Stimulated activated CD8-positive, alpha-beta memory T cell treated with anti-CD3 and anti-CD28 coated beads, Interleukin-7, amount 100 ng/mL, for 1 hour (primary cell): Measurements from ENCODE around the gene LAMB4.

Experiments
- DNase-seq, 2 donors: peaks; one replicate each; pipeline ENCODE4 v3.0.0-alpha.2; 2020; ENCODE audit warnings: low read depth in 2 of 2

Gene LAMB4

GRCh38 chr7:108143658-108144420, 13.7 kb upstream of the LAMB4 start:
- no peak for DNase-seq

GRCh38 chr7:108142675-108143259, 12.6 kb upstream of the LAMB4 start:
- DNase-seq: no peak

DNA sequence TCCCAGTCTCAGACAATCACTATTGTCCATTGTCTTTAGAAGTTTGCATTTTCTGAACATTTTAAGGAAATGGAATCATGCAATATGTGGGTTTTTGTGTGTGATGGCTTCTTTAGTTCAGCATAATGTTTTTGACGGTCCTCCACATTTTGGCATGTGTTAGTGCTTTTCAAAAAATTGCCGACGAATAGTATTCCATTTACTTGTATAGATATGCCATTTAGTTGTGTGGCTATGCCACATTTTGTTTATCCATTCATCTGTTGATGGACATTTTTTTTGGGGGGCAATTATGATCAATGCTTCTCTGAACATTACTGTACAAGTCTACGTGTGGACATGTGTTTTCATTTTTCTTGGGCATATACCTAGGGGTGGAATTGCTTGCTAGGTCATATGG, 12.0 kb upstream of the LAMB4 start:
- no peak for DNase-seq

- no peak for DNase-seq
These were observed 10.5 kb upstream of the LAMB4 start for GRCh38 chr7:108140671-108141070.

DNA sequence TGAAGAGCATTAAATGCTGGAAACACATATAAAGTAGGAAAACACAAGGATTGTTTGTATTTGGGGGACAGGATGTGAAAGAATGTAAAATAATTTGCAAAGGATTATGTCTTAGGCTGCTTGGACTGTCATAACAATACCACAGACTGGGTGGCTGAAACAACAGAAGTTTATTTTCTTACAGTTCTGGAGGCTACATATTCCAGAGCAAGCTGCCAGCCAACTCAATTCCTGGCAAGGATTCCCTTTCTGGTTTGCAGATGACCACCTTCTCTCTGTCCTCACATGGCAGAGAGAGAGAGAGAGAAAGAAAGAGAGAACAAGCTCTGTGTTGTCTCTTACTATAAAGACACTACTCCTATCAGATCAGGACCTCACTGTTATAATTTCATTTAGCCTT, 8.8 kb upstream of the LAMB4 start:
- DNase-seq: no peak

DNA sequence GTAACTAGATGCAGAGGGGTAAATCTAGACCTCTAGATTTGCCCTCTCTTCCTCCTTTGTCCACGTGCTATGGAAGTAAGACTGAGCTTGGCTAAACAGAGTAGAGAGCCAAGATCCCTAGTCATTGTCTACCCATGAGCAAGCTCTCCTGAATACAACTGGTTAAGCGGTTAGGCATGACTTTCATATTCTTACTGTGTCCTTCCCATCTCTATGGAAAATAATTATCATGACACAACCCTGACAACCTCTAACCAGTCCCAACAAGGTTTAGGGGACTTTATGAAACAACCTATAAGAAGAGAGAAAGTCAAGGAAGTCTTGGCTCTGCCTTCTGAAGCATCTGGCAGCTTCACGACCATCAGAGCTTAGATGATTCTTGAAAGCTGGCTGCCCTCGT, 7.8 kb upstream of the LAMB4 start:
- DNase-seq: no peak

GRCh38 chr7:108137040-108137439, 6.9 kb upstream of the LAMB4 start:
- no peak for DNase-seq

- DNase-seq: no peak
These were observed 6.1 kb upstream of the LAMB4 start for GRCh38 chr7:108136191-108136688.

DNA sequence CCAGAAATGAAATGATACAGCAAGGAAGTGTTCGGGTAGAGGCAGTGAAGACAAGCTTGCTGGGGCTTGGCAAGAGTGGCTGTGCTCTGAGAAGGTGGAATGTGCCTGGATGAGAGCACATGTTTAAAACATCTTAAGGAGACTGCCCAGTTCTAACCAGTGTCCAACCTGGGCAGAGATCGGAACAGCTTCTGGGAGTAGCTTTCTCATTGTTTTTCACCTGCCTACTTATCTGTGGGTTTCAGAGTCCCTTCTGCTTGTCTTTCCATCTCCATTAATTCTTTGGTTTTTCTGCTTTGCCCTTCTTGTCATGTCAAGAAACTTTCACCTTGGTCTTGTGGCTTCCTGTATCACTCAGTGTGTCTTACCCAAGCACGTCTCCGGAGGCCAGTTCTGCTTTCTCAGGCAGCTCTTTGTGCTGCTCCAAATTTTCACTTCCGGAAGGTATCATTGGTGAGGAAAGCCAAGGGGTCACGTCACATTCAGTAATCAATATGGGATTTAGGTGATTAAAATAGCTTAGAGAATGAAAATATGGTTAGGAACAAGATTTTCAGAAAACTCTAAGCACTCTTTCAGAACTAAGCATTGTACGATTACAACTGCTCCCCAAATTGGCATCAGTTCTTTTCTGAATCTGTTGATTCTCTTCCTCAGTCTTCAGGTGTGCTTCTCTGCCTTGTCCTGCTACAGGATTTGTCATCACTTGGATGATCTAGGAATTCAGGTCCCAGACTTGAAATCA, 5.5 kb upstream of the LAMB4 start:
- peak in 1 of 2 donors; percentile 3 for DNase-seq

GRCh38 chr7:108134486-108134885, 4.3 kb upstream of the LAMB4 start:
- no peak for DNase-seq

DNA sequence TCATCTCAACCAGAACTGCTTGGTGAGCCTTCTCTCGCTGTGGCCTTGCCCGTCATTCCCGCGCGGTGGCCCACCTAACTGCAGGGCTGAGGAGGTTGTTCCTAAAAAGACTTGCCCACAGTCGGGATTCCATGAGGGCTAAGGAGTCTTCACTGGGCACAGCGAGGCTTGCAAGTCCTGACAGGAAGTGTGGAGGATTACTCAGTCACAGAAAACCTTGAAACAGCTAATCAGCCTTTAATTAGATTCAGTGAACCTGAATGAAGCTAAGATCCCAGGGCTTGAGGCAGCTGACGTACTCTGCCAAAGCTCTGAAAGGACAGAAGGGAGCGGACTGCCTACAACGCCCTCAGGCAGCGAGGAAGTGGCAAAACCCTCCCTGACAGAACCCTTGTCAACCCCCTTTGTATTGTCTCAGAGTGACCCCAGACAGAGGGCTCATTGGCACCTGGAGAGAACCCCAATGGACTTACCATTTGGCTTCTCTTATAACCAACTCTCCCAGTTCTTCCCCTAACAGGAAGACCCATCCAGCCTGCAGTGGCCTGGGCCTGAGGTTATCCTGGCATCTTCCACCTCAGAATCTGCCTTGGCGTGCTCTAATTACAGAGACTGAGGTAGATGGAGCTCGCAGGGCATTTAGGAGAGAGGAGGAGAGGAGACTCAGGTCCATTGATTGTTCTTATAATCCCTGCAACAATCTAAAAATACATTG, 2.5 kb upstream of the LAMB4 start:
- DNase-seq: no peak

DNA sequence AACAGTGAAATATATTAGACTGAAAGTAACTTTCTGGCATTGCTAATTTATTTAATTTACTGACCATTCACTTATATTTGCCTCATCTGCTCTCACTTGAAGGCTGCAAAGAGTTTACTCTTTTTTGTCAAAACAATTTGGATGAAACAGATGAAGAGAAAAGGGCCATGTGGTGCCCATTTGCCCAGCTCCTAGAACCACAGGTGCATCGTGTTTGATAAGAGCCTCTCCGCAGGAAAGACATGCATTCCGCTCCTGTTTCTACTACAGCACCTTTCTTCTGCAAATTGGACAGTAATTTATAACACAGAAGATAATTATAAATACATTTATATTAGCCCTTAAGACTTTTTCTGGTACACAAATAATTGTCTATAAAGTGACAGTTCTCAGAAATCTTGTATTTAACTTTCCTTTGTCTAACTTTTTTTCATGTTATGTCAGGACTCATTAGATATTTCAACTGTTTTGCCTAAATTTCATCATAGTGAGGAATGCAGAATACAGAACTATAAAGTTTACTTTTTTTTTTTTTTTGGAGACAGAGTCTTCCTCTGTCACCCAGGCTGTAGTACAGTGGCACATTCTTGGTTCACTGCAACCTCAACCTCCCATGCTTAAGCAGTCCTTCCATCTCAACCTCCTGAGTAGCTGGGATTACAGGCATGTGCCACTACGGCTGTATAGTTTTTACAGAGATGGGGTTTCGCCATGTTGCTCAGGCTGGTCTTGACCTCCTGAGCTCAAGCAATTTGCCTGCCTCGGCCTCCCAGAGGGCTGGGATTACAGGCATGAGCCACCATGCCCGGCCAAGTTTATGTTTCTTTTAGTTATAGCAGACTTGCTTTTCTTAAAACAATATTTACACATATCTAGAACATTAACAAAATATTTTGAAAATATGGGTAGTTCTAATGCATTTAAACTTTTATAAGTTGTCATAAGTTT, 869 bp downstream of the LAMB4 start:
- no peak for DNase-seq

- DNase-seq: no peak
These were observed 1.6 kb downstream of the LAMB4 start for GRCh38 chr7:108128514-108128913.

- DNase-seq: no peak
These were observed 2.7 kb downstream of the LAMB4 start for GRCh38 chr7:108127461-108127860.

- DNase-seq: no peak
These were observed 5.3 kb downstream of the LAMB4 start for GRCh38 chr7:108124820-108125219.

DNA sequence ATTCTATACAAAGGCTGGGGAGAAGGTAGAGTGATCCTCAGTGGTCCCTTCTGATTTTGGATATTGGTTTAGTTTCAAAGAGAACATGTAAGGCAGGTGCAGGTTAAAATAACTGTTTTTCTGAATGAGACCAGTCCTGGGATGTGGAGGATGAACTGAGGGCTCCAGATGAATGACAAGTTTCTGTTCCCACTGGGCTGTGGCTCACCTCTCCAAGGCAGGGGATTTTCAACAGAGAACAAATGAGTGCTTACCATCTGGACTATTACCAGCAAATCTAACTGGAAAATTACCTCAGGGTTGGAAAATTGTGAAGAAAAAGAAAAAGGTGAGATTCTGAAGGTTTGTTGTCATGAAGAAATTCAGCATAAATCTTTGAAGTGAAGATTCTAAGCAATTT, 8.0 kb downstream of the LAMB4 start:
- no peak for DNase-seq

DNA sequence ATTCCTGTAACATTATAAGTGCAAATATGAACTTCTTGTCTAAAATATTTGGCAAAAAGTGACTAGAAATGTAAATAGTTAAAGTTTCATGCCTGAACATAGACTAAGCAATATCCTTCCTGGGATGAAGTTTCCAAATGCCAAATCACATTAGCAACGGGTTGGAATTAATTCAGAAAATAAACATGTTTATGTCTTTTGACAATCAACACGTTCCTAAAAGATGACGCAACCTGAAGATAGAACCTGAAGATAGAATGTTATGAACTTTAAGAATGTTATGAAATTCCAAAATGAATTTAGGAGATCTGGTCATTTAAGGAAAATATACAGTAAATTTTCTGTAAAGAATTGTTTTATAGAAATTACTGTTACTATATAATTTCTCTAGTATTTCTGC, 9.2 kb downstream of the LAMB4 start:
- DNase-seq: no peak

- DNase-seq: no peak
These were observed 10.0 kb downstream of the LAMB4 start for GRCh38 chr7:108120196-108120595.

- no peak for DNase-seq
These were observed 11.2 kb downstream of the LAMB4 start for GRCh38 chr7:108118959-108119358.

- no peak for DNase-seq
These were observed 15.9 kb downstream of the LAMB4 start for GRCh38 chr7:108114117-108114841.
